GM23338 (cell line): Measurements from ENCODE around the gene ITPRIPL2.

Source experiments
- CREB1 ChIP-seq: fragments of 250-450 bp; sonication (Bioruptor Pico); IDR thresholded peaks from 2 replicates; pipeline ENCODE4 v1.5.0; 2020; ENCODE audit warnings: low read depth, mild to moderate bottlenecking, moderate library complexity
- CTCF ChIP-seq, 2 experiments: fragments of 200-600 bp in 1 of 2; sonication (generic) in 1 of 2; conservative IDR thresholded peaks; 2 replicates each; pipeline versions ENCODE4 v1.5.1 to v1.6.1; 2016 to 2017; ENCODE audit warnings: antibody characterized with exemption in 2 of 2, low read depth in 2 of 2, mild to moderate bottlenecking in 2 of 2, moderate library complexity in 1 of 2
- EZH2 ChIP-seq: fragments of 200-600 bp; sonication (generic); IDR thresholded peaks from one replicate; pipeline ENCODE4 v1.8.0; 2017; ENCODE audit warnings: antibody characterized with exemption, mild to moderate bottlenecking, low read depth; ENCODE audit not compliant: unreplicated experiment
- EZH2phosphoT487 ChIP-seq: fragments of 200-600 bp; sonication (generic); IDR thresholded peaks from one replicate; pipeline ENCODE4 v1.8.1; 2018; ENCODE audit warnings: antibody characterized with exemption; ENCODE audit not compliant: unreplicated experiment
- JUNB ChIP-seq: IDR thresholded peaks from one replicate; pipeline ENCODE4 v1.6.1; 2016; ENCODE audit warnings: antibody characterized with exemption; ENCODE audit not compliant: unreplicated experiment
- POLR2AphosphoS5 ChIP-seq: IDR thresholded peaks from 2 replicates; pipeline ENCODE4 v1.6.1; 2016; ENCODE audit warnings: antibody characterized with exemption, low read depth
- REST ChIP-seq: IDR thresholded peaks from one replicate; pipeline ENCODE4 v1.6.1; 2018; ENCODE audit warnings: antibody characterized with exemption; ENCODE audit not compliant: unreplicated experiment
- ZNF114 ChIP-seq: fragments of 250-450 bp; sonication (Bioruptor Pico); IDR thresholded peaks from 2 replicates; pipeline ENCODE4 v1.5.0; 2020; ENCODE audit warnings: mild to moderate bottlenecking, moderate library complexity
- ZNF331 ChIP-seq: fragments of 250-450 bp; sonication (Bioruptor Pico); IDR thresholded peaks from 2 replicates; pipeline ENCODE4 v1.5.0; 2020; ENCODE audit warnings: low read depth, mild to moderate bottlenecking, moderate library complexity

GRCh38 chr16:19105891-19106624 is 7.7 kb upstream of the ITPRIPL2 start:
- TF ChIP-seq CTCF (conservative IDR thresholded peaks at IDR 0.05; ENCODE audit: low read depth in 2 of 2) (no peak), EZH2 (no peak), POLR2AphosphoS5 (no peak), ZNF331 (CRISPR knock-in tag) (no peak), JUNB (no peak), EZH2phosphoT487 (no peak), ZNF114 (CRISPR knock-in tag) (no peak), CREB1 (CRISPR knock-in tag) (no peak), REST (no peak)
